NK-92 (cell line): ENCODE results near the gene ARHGAP45.

Source experiments
- DNase-seq: peaks from one replicate; lab custom pipeline; 2025; ENCODE audit not compliant: unreplicated experiment; lab: John Stamatoyannopoulos, UW

Gene ARHGAP45

DNA sequence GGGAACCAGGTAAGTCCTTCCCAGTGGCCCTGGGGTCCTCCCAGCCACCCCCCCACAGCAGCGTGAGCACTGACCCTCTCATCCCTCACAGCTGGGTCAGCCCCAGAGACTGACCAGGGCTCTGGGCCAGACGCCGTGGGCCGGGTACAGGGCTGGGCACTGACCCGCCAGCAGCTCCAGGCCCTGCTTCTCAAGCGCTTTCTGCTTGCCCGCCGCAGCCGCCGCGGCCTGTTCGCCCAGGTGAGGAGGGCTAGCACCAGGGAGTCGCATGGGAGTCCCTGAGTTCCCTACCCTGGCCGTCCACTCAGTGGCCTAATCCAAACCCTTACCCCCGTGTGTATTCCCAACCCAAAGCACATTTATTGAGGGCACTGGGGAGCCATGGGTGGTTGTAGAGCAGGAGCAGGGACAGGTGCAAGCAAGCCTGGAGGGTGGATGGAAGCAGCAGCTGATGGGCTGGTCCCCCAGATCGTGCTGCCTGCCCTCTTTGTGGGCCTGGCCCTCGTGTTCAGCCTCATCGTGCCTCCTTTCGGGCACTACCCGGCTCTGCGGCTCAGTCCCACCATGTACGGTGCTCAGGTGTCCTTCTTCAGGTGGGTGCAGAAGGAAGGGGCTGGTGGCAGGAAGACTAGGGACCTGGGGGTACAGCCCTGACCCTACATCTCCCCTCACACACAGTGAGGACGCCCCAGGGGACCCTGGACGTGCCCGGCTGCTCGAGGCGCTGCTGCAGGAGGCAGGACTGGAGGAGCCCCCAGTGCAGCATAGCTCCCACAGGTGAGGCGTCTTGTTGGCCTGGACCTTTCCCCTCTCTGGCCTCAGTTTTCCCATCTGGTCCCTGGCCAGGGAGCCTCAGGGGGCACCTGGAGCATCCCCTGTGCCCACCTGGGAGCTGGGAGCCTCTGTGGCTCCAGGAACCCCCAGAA is 12.6 kb upstream of the ARHGAP45 start:
- DNase-seq = no peak

DNA sequence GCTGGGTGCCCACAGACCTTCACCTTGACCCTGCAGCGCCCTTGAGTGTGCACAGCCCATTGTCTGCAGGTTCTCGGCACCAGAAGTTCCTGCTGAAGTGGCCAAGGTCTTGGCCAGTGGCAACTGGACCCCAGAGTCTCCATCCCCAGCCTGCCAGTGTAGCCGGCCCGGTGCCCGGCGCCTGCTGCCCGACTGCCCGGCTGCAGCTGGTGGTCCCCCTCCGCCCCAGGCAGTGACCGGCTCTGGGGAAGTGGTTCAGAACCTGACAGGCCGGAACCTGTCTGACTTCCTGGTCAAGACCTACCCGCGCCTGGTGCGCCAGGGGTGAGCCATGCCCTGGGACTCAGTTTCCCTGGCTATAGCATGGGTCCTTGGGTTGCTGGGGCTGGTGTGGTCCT is 11.9 kb upstream of the ARHGAP45 start:
- no peak for DNase-seq

DNA sequence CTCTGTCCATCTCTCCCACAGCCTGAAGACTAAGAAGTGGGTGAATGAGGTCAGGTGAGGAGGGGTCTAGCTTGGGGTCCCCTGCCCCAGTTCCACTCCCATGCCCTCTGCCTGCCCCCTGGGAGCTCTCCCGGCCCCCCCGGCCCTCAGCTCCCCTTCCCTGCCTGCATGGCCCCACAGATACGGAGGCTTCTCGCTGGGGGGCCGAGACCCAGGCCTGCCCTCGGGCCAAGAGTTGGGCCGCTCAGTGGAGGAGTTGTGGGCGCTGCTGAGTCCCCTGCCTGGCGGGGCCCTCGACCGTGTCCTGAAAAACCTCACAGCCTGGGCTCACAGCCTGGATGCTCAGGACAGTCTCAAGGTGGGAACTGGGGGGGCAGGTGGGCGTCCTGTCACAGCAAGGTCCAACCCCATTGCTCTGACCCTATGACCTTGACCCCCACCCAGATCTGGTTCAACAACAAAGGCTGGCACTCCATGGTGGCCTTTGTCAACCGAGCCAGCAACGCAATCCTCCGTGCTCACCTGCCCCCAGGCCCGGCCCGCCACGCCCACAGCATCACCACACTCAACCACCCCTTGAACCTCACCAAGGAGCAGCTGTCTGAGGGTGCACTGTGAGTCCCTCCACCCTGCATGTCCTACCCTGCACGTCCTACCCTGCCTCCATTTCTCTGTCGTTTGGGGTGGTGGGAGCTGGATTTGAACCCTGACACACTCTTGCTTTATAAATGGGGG is 10.9 kb upstream of the ARHGAP45 start:
- DNase-seq = no peak

DNA sequence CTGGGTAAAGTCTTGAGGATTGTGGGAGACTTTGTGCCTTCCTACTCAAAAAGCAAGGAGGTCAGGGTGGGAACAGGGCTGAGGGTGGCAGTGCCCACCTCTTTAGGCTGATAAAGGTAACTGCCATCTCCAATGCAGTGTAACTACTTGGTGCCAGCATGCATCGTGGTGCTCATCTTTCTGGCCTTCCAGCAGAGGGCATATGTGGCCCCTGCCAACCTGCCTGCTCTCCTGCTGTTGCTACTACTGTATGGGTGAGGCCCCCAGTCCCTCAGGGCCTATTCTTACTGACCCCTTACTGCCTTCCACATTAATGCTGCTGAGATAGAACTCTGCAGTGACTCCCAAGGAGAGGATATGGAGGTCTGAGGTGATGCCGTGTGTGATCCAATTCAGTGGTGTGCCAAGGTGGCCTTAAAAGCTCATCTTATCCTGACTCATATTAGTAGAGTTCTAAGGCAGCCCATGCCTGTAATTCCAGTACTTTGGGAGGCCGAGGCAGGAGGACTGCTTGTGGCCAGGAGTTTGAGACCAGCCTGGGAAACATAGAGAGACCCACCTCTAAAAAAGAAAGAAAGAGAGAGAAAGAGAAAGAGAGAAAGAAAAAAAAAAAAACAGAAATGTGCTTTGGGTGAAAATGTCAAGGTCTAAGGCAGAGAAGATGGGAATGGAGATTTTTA is 9.7 kb upstream of the ARHGAP45 start:
- DNase-seq = no peak

DNA sequence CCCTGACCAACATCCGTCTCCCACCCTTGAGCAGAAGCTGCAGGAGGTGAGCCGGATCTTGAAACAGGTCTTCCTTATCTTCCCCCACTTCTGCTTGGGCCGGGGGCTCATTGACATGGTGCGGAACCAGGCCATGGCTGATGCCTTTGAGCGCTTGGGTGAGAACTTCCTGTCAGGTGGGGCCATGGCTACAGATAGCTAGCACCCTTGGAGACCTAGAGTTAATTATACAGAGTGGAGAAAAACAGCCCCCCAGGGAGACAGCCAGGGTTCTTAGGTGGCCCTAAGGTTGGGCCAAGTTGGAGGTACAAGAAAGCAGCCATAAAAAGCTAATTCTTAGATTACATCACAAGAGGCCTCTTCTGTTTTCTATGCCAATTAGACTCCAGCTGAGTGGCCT is 8.9 kb upstream of the ARHGAP45 start:
- no peak for DNase-seq

DNA sequence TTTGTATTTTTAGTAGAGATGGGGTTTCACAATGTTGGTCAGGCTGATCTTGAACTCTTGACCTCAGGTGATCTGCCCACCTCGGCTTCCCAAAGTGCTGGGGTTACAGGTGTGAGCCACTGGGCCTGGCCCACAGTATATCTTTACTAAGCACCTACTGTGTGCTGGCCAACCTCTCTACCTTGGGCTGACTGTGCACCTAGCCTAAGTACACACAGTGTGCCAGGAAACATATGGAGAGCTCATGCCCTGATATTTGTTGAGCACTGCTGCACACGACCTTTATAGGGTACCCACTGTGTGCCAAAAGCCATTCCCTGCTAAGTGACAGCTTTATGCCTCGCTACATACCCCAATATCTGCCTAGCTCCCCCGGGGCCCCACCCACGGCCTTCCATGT is 6.3 kb upstream of the ARHGAP45 start:
- DNase-seq = no peak

DNA sequence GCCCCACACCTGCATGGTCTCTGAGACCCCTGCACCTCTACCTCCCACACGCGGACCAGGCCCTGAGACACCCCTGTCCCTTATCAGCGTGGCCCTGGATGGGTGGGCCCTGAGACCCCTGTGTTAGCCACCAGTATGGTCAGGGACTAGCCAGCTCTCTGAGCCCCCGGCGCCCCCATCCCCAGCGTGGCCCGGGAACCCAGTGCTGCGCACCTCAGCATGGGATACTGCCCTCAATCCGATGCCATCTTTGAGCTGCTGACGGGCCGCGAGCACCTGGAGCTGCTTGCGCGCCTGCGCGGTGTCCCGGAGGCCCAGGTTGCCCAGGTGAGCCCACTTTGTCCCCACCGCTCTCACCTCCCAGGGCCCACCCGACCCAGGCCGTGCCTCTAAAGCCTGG is 5.0 kb upstream of the ARHGAP45 start:
- no peak for DNase-seq

DNA sequence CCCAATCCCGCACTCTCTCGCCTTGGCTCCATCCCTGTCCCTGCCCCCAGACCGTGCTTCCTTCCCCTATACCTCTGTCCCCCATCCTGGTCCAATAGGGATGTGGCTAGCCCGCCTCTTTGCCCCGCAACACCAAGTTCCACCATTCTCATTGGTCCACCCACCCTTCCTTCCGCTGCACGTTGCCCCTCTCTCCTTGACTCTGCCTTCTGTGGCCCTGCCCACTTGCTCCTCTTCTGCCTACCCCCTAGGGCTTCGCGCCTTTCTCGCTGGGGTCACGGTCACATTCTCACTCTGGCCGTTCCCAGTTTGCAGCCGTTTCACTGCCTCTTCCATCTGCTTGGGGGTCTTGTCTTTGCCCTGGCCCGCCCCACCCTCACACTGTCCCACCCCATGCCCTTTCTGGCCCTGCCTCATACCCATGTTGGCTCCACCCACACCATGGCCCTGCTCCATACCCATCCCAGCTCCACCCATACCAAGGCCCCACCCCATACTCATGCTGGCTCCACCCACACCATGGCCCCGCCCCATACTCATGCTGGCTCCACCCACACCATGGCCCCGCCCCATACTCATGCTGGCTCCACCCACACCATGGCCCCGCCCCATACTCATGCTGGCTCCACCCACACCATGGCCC is 4.5 kb upstream of the ARHGAP45 start:
- DNase-seq = no peak

DNA sequence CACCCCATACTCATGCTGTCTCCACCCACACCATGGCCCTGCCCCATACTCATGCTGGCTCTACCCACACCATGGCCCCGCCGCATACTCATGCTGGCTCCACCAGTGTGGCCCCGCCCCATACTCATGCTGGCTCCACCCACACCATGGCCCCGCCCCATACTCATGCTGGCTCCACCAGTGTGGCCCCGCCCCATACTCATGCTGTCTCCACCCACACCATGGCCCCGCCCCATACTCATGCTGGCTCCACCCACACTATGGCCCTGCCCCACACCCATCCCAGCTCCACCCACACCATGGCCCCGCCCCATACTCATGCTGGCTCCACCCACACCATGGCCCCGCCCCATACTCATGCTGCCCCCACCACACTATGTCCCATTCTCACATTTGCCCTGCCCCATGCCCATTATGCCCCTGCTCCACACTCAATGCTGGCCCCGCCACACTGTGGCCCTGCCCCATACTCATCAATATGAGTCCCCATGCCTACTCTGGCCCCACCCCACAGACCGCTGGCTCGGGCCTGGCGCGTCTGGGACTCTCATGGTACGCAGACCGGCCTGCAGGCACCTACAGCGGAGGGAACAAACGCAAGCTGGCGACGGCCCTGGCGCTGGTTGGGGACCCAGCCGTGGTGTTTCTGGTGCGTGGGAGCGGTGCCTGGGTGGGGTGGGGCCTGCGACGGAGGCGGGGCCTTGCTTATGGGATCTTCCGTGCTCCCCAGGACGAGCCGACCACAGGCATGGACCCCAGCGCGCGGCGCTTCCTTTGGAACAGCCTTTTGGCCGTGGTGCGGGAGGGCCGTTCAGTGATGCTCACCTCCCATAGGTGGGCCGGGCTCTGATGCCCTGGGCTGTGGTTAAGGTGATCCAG is 3.7 kb upstream of the ARHGAP45 start:
- DNase-seq = no peak

DNA sequence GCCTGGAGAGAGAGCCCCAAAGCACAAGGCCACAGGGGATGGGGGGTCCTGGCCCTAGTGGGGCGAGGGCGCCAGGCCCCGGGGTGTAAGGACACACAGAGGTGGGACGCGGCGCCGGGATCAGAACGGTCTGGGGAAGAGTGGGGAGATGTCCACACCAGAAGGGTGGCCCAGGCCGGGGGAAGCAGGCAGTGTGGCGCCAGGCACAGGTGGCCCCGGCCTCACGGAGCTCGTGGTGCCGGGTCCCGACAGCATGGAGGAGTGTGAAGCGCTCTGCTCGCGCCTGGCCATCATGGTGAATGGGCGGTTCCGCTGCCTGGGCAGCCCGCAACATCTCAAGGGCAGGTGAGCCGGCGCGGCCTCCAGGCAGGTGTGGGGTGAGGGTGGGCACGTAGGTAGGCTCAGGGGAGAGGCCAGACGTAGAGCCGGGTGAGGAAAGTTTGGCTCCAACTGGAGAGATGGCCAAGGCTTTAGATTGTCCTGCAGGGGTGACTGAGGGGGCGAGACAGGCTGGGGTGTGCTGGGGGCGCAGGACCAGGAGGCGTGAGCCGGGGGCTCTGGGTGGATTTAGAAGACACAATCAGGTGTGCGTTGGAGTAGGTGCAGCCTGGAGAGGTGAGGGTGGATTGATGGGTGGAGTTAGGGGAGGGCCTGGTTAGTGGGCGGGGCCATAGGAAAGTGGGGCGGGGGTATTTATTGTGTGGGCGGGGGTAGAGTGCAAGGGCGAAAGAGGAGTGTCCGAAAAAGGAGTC is 2.9 kb upstream of the ARHGAP45 start:
- DNase-seq = no peak

DNA sequence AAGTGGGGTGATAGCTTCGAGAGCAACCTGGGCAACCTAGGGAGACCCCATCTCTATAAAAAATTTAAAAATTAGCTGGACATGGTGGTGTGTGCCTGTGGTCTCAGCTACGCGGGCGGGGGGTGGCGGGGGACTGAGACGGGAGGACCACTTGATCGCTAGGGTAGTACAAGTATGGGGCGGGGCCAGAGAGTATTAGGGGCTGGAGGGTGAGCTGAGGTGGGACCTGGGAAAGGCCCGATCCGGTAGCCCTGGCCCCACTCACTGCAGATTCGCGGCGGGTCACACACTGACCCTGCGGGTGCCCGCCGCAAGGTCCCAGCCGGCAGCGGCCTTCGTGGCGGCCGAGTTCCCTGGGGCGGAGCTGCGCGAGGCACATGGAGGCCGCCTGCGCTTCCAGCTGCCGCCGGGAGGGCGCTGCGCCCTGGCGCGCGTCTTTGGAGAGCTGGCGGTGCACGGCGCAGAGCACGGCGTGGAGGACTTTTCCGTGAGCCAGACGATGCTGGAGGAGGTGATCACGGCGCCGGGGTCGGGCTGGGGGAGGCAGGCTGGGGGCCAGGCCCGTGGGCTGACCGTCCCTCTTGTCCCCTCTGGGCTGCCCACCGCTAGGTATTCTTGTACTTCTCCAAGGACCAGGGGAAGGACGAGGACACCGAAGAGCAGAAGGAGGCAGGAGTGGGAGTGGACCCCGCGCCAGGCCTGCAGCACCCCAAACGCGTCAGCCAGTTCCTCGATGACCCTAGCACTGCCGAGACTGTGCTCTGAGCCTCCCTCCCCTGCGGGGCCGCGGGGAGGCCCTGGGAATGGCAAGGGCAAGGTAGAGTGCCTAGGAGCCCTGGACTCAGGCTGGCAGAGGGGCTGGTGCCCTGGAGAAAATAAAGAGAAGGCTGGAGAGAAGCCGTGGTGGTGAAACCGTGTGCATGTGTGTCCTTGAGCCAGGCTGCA is 2.0 kb upstream of the ARHGAP45 start:
- DNase-seq = no peak

DNA sequence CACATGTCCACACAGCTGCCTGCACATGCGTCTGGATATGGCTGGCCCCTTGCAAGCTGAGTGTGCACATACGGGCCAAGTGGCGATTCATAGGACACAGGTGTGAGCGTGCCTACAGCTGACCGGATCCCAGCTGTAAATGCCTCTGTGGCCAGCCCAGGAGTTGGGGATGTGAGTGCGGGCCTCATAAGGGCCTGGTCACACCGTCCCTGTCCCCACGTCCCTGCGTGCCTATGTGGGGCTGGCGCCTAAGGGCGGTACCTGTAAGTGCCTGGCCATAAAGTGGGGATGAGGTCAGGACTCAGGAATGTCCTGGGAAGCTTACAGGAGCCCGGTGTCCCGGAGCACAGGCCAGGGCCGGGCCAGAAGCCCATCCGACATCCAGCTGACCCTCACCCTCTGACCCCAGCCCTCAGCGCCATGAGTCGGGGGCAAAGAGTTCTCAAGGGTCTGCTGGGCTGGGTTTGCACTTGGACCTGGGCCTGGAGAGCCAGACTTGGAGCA is 1.3 kb upstream of the ARHGAP45 start:
- no peak for DNase-seq

DNA sequence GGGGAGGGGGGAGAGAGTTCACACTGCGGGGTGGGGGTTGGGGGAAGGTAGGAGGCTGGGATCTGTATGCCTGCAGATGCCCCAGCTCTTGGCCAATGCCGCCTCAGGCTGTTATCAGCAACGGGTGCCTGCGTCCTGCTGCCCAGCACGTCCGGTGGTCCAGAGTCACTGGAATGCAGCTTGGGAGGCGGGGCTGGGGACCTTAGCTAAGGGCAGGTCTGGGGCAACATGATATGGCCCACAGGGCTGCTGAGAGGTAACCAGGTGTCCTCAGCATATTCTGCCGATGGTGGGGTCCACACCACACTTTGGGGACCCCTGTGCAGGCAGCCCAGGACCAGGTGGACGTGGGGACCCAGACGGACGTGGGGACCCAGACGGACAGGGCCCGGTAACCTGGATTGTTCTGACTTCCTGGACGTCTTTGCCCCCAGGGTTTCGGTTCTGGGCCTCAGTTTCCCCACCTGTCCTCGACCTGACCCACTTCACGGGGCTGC is 668 bp upstream of the ARHGAP45 start:
- no peak for DNase-seq

DNA sequence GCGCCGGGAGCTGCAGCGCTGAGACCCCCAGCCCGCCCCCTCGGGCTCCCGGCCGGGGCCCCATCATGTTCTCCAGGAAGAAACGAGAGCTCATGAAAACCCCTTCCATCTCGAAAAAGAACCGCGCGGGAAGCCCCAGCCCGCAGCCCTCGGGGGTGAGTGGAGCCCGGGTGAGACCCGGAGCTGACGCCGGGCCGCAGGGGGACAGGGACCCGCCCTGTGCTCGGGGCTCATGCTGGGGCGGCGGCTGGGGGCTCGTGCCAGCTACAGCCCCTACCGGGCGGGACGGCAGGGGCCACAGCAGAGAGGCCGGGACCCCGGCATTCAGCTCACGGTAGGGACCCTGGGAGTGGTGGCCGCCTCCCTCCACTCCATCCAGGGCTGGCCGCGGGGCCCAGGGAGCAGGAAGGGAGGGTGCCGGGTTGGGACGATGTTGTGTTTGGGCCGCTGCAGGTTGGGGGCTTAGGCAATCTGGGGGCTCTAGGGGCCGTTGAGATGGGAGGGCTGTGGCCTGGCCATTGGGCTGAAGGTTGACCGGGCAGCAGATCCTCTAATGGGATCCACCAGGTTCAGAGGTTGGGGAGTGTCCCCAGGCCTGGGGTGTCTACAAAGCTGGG is 482 bp downstream of the ARHGAP45 start:
- DNase-seq = no peak

DNA sequence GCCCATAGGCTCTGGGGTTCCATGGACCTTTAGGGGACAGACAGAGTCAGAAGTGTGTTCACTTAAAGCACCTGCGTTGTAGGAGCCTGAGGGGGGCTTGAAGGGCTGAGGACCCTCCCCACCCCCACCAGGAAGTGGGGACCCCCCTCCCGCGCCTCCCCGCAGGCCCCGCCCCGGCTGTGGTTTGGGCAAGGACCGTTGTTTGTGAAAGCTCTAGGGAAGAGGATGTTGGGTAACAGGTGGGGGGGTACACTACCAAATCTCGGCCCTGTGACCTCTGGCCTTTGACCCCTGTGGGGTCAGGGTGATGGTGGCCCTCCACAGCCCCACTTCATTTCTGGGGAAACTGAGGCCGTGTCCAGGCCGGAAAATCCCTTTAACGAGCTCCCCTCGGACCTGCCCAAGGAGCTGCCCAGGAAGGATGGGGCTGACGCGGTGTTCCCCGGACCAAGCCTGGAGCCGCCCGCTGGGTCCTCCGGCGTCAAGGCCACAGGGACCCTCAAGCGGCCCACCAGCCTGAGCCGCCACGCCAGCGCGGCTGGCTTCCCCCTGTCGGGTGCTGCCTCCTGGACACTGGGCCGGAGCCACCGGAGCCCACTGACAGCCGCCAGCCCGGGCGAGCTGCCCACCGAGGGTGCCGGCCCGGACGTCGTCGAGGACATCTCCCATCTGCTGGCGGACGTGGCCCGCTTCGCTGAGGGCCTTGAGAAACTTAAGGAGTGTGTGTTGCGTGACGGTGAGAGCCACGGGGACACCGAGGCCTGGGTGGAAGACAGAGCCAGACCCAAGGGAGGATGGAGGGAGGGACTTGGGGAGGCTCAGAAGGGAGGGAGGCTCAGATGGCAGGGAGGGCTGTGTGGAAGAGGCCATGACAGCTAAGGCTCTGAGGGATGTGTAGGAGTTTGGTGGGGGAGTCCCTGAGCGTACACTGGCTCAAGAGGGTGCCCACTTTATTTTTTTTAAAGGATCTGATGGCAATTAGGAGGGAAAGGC is 1.3 kb downstream of the ARHGAP45 start:
- DNase-seq = no peak

DNA sequence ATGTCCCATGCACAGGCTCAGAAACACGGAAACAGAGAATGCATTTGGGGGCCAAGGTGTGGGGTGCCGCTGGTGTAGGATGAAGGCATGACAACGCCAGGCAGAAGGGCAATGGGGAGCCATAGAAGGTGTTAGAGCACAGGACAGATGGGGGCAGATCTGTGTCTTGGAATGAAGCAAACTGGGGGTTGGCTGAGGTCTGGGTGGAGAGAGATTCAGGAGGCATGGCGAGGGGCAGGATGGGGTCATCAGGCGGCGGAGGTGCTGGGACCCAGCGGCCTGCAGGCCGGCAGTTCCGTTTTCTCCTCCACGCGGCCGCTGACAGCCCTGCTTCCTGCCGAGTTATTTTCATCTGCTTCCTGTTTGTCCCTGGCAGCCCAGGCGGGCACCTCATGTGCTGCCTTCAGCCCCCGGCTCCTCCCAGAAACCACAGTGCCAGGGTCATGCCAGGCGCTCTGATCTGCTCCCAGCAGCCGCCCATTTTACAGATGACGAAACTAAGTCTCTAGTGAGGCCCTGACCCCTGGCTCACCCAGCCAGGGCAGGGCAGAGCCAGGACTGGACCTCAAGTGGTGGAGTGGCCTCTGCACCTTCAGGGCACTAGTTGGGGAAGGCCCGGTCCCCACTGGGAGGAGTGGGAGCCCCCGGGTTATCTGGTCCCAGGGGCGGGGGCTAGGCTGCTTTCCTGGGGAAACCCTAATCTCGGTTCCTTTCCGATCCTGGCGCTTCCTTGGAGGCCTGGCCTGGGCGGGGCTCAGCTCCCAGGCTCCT is 2.2 kb downstream of the ARHGAP45 start:
- no peak for DNase-seq
